GM12874 (cell line): ENCODE measurements around the gene AIP.

ENCODE experiments used
- TF ChIP-seq, protein P1 (sequence below): IDR thresholded peaks from 2 replicates; pipeline ENCODE4 v1.5.1; 2011; ENCODE audit warnings: low read depth, mild to moderate bottlenecking, control low read depth, low read length, moderate library complexity; ENCODE audit not compliant: insufficient read depth

Gene AIP

DNA sequence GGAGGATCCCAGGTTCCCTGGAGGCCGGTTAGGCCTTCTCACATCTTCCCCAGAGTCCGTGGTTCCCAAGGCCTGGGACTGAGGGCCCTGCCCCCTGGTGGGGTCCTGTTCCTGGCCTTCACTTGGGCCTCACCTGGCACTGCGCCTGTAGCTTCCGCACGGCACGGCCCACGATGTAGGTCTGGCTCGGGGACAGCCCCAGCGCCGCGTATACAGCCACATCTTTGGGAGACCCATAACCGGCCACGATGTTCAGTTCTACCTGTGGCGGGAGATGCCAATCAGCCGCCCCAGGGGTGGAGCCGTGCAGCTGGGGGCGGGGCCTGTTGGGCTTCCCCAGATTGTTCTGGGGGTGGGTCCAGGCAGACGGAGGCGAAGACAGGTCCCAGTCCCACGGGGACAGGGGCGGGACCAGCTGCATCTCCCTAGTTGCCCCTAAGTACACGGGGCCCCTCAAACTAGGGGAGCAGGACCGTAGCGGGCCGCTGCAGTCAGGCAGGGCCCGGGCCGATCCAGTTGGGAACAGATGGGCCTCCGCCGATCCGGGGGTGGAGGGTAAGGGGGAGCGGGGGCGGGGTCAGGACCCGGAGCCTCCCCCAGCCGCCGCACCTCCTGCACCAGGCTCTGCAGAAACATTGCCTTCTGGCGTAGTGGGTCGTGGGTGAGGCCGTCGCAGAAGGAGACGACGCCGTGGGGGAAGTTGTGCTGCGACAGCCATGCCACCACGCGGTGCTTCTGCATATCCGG, 10.1 kb downstream of the AIP start:
- TF ChIP-seq, protein P1, sequence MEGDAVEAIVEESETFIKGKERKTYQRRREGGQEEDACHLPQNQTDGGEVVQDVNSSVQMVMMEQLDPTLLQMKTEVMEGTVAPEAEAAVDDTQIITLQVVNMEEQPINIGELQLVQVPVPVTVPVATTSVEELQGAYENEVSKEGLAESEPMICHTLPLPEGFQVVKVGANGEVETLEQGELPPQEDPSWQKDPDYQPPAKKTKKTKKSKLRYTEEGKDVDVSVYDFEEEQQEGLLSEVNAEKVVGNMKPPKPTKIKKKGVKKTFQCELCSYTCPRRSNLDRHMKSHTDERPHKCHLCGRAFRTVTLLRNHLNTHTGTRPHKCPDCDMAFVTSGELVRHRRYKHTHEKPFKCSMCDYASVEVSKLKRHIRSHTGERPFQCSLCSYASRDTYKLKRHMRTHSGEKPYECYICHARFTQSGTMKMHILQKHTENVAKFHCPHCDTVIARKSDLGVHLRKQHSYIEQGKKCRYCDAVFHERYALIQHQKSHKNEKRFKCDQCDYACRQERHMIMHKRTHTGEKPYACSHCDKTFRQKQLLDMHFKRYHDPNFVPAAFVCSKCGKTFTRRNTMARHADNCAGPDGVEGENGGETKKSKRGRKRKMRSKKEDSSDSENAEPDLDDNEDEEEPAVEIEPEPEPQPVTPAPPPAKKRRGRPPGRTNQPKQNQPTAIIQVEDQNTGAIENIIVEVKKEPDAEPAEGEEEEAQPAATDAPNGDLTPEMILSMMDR = no peak

GRCh38 chr11:67493548-67494370, 10.9 kb downstream of the AIP start:
- TF ChIP-seq, protein P1 = no peak

DNA sequence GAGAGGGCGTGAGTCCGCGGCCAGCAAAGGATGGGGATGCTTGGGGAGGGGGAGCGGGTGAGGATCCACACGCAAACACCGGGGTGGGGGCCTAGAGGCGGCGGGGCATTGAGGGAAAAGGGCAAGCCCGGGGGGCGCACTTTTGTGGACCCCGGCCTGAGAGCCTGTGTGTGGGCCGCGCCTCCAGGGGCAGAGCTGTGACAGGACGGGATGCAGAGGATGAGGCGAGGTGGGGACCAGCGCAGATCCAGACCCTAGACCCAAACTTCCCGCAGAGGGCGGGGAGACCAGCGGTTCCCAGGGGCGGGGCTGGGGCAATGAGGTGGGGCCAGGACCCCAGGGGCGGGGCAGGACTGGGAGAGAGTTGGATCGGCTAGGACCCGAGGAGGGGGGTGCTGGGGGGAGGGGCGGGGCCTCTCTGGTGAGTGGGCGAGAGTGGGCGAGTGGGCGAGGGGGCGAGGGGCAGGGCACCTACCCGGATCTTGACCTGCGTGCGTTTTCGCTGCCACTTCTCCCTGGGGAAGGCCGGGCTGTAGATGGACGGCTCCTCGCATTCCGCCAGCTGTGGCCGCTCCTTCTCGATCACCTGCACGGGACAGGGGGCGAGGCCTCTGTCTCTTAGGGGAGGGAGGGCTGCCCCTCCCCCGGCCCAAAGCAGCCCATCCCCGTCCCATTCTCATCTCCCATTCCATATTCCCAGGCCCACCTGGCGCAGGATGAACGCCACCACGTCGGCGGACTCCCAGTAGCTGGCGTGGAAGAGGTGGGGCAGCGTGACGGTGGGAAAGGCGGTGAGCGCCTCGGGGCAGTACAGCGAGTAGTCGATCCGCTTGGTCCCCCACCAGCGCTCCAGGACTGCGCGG, 11.8 kb downstream of the AIP start:
- TF ChIP-seq, protein P1 = no peak

DNA sequence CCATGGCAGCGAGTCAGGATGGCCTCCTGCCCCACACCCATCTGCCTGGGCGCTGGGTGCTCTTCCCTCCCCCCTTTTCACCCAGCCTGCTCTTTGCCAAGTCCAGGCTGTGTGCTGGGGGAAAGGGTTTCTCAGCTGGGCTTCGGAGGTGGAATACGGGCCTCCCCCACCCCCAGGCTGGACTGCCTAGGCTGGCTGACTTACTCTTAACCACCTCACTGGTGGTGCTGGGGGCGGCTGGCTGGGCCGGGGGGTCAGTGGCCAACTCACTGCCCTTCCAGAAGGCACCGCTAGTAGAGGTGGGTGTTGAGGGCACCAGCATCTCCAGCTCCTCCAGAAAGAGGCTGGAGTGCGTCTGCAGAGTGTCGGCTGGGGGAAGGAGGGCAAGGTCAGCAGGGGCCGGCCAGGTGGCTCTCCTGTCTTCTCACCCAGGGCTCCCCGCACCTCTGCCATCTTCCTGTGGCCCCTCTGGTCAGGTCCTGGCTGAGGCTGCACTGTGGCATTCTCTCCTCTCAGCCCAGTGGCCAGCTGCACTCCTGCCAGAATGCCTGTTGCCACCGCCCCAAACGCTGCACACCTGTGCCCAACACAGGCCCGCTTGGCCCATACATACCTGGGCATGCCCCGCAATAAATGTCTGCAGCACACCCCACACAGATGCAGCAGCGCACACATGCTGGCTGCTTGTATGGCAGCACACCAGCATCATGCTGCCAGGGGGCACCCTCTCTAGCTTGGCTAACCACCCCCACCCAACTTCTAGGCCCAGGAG, 12.6 kb downstream of the AIP start:
- TF ChIP-seq, protein P1 = no peak

DNA sequence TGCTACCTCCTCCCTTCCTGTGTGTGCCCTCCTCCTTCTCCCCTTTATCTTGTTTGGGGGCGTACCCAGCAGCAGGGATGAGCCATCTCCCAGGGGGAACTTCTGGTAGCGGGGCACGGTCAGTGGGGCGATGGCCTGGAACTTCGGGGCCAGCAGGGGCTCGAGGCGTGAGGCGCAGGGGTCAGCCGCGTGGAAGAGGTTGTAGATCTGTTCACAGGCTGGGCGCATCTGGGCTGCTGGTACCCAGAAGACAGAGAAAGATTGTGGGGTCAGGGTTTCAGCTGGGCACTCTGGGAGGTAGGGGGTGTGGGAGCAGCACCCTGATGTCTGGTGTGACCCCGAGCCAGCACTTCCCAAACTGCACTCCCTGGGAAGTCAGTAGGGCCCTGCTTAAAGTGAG, 13.3 kb downstream of the AIP start:
- TF ChIP-seq, protein P1 = no peak

DNA sequence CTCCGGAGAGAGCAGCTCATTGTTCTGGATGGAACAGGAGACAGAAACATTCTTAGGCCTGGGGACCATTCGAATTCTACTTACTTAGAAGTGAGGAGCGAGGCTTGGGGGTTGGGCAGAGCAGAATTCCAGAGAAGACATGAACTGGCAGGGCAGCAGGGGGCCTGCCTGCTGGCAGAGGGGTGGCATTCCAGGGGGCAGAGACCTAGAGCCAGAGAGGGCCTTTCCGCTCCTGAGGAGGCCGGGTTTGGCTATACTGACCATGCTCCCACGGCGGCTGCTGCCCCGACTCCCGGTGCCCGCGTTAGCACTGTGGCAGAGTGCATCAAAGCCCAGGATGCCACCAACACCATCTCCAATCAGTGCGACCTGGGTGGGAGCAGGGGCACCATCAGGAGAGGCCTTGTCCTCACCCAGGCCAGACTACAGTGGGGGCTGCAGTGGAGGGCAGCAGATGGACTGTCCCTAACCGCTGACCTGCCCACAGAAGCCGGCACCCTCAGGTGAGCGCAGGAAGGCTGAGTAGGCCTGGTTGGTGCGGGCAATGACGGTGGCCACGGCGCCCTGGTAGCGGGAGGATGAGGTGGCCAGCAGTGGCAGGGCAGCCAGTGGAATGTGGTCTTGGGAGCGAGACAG, 14.9 kb downstream of the AIP start:
- TF ChIP-seq, protein P1 = no peak
